Bronchial epithelial cell (primary cell): ENCODE results near the gene CDH18. TPM values are rescaled to one million over a fixed set of nuclear protein-coding genes. Genes with fewer than 3 reads are reported as not detected.

Experiments
- DNase-seq: peaks from one replicate; pipeline ENCODE4 v3.0.0-alpha.2; 2010; ENCODE audit warnings: low read depth
- FAIRE-seq: peaks from 2 replicates; lab custom pipeline; 2011; peaks lifted over from hg19 to GRCh38; lab: Jason Lieb, UNC
- H3K27me3 ChIP-seq: 2 replicates; pipeline ENCODE4 v1.5.1; 2011; ENCODE audit warnings: low read length; ENCODE audit not compliant: control insufficient read depth, insufficient read depth
- H3K36me3 ChIP-seq: 2 replicates; pipeline ENCODE4 v1.5.1; 2011; ENCODE audit warnings: low read length; ENCODE audit not compliant: control insufficient read depth, insufficient read depth
- H3K4me3 ChIP-seq: 2 replicates; pipeline ENCODE4 v1.5.1; 2011; ENCODE audit warnings: mild to moderate bottlenecking, low read depth, low read length, control low read depth
- total RNA-seq: library from RNA; depleted of rRNA; stranded (reverse); fragments of >200 nt; gene quantifications from 2 replicates; pipeline ENCODE4 v1.2.1, GENCODE V29; 2014
- TF ChIP-seq, protein P1 (sequence below): IDR thresholded peaks from 2 replicates; pipeline ENCODE4 v1.5.1; 2011; ENCODE audit warnings: mild to moderate bottlenecking, moderate library complexity, low read length, control low read depth, inconsistent platforms; ENCODE audit not compliant: insufficient read depth, severe bottlenecking

The CDH18 gene
- total RNA-seq, 1 donor from 2014 or later: under 0.01 TPM

DNA sequence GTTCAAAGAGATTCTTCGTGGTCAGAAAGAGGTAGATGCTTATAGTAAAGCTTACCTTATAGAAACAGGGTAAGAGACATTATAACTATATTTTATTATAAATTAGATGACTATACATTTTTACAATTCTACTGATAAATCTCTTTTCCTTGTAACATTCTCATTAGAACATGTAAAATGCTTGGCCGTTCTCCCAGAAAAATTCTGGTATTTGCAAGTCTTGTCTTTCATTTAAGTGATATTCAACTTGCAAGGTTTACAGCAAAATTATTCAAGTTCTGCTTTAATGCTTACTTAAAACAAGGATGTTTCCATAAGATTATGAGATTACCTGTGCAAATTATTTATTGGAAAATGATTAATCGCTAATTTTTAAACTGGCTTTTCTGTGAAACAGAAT is 41.3 kb upstream of the CDH18 start:
- H3K36me3 ChIP-seq: no peaks in the 10 kb centered on the region
- FAIRE-seq (no peak), DNase-seq (no peak)
- TF ChIP-seq, protein P1, sequence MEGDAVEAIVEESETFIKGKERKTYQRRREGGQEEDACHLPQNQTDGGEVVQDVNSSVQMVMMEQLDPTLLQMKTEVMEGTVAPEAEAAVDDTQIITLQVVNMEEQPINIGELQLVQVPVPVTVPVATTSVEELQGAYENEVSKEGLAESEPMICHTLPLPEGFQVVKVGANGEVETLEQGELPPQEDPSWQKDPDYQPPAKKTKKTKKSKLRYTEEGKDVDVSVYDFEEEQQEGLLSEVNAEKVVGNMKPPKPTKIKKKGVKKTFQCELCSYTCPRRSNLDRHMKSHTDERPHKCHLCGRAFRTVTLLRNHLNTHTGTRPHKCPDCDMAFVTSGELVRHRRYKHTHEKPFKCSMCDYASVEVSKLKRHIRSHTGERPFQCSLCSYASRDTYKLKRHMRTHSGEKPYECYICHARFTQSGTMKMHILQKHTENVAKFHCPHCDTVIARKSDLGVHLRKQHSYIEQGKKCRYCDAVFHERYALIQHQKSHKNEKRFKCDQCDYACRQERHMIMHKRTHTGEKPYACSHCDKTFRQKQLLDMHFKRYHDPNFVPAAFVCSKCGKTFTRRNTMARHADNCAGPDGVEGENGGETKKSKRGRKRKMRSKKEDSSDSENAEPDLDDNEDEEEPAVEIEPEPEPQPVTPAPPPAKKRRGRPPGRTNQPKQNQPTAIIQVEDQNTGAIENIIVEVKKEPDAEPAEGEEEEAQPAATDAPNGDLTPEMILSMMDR: no peak
- H3K27me3 ChIP-seq: no peaks in the 10 kb centered on the region
- H3K4me3 ChIP-seq: no peak overlapping the region

DNA sequence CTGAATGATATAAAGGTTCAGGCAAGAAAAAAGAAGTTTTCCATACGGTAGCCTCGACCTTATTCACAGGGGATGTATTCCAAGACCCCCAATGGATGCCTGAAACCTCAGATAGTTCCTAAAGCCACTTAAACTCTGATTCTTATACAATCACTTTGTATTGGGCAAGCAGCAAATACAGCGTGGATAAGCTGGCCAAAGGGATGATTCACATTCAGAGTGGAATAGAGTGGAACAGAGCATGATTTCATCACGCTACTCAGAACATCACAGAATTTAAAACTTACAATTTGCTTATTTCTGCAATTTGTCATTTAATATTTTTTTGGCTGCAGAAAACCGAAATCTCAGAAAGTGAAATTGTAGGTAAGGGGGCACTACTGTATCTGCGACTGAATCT is 40.5 kb upstream of the CDH18 start:
- no peak for DNase-seq
- H3K36me3 ChIP-seq: no peaks in the 10 kb centered on the region

GRCh38 chr5:20023686-20024180 is 35.7 kb upstream of the CDH18 start:
- Histone ChIP-seq H3K27me3 (no peaks in the 10 kb centered on the region), H3K4me3 (no peak overlapping the region), H3K36me3 (no peaks in the 10 kb centered on the region)
- TF ChIP-seq, protein P1: no peak
- FAIRE-seq: no peak
- DNase-seq: no peak

More for the DNA sequence above, 40.5 kb upstream of the CDH18 start:
- TF ChIP-seq, protein P1: no peak
- FAIRE-seq: no peak
- no peaks in the 10 kb centered on the region for H3K27me3 ChIP-seq
- H3K4me3 ChIP-seq: no peak overlapping the region

DNA sequence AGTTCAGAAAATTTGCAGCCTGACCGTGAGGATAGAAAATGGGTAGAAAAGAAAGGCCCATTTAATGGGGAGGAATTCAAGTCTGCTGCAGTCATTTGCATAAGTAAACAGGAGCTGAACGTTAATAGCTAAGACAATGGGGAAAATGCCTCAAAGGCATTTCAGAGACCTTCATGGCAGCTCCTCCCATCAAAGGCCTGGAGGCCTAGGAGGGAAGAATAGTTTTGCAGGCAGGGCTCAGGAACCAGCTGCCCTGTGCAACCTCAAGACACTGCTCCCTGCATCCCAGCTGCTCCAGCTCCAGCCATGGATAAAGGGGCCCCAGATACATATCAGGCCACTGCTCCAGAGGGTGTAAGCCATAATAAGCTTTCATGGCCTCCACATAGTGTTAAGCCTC is 32.2 kb upstream of the CDH18 start:
- FAIRE-seq (no peak), DNase-seq (no peak)
- Histone ChIP-seq H3K27me3 (no peaks in the 10 kb centered on the region), H3K4me3 (no peak overlapping the region), H3K36me3 (no peaks in the 10 kb centered on the region)
- TF ChIP-seq, protein P1: no peak

DNA sequence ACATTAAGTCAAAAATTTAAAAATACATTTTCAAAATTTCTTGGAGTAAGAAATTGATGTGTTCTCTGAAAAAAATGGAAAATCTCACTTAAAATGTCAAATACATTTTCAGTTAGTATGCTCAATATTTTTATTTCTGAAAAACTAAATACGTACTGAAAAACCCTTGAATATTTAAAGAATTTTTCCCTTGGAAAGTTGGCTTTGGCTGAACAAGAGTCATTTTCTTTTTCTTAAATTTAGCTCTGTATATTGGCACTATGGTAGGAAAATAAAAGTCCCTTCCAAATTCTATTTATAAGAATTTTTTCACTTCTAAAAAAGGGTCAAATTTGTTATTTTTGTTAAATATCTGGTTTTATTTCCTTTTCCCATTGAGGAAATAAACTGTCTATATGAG is 29.0 kb upstream of the CDH18 start:
- FAIRE-seq (no peak), DNase-seq (no peak)
- TF ChIP-seq, protein P1: no peak
- Histone ChIP-seq H3K4me3 (no peak overlapping the region), H3K27me3 (no peaks in the 10 kb centered on the region), H3K36me3 (no peaks in the 10 kb centered on the region)

- TF ChIP-seq, protein P1: no peak
- Histone ChIP-seq H3K27me3 (no peaks in the 10 kb centered on the region), H3K4me3 (no peak overlapping the region), H3K36me3 (no peaks in the 10 kb centered on the region)
- no peak for DNase-seq
- no peak for FAIRE-seq
These were observed 12.4 kb upstream of the CDH18 start for GRCh38 chr5:20000416-20000815.
